Embryonic facial prominence (tissue), 1 donor: ENCODE measurements around the gene GPR132.

Experiments used
- DNase-seq: peaks from one replicate; pipeline ENCODE4 v3.0.0-alpha.2; 2016; ENCODE audit errors: extremely low spot score

GPR132 gene

GRCh38 chr14:105061428-105062047, 3.7 kb downstream of the GPR132 start:
- no peak for DNase-seq

DNA sequence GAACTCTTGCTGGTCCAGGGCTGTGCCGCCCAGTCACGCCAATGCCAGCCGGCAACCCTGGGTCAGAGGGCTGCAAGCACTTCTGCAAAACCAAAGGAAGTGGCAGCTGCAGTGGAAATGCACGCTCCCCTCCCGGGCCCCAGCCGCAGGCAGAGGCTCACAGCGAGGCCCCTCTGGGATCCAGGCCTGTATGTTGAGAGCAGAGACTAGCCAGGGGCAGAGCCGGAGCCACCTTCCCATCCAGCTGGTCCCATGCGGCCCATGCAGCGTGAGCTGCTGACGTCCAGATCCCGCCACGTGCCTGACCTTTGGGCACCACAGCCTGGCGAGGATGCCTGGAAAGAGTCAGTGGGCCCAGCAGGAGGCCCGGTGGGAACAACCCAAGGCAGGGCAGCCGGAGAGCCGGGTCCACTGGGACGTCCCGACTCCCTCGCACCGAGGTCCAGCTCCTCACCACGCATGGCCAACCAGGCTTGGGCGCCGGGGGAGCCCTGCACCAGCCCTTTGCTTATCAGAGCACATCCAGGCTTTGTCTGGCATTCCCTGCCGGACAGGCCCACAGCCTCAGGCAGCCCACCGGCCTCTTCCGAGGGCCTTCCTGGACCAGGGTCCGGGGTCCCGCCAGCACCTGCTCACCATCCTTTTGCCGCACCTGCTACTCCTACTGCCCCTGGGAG, 4.3 kb downstream of the GPR132 start:
- no peak for DNase-seq

GRCh38 chr14:105059925-105060565, 5.2 kb downstream of the GPR132 start:
- DNase-seq: no peak

GRCh38 chr14:105059035-105059924, 6.0 kb downstream of the GPR132 start:
- DNase-seq: no peak

DNA sequence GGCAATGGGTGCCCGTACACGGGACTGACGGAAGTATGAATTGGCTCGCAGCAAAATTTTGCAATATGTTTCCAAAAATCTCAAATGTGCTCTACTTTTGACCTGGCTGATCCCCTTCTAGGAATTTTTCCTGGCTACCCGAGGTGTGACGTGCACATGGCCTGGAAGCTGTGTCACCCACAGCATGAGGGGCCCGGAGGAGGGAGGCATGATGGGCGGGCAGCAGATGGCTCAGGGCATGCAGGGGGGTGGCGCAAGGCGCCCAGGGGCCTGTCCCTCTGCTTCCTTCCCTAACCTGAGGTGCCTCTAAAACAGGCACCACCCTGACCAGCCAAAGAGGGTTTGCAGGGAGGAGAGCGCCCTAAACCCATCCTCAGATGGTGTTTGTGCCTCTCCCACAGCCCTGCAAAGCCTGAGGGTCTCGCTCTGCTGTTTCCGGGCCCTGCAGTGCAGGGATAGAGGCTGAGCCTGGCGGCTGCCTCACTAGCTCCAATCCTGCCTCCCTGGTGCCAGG, 6.7 kb downstream of the GPR132 start:
- DNase-seq: no peak

GRCh38 chr14:105056303-105056831, 8.9 kb downstream of the GPR132 start:
- no peak for DNase-seq

GRCh38 chr14:105055736-105056302, 9.4 kb downstream of the GPR132 start:
- no peak for DNase-seq

DNA sequence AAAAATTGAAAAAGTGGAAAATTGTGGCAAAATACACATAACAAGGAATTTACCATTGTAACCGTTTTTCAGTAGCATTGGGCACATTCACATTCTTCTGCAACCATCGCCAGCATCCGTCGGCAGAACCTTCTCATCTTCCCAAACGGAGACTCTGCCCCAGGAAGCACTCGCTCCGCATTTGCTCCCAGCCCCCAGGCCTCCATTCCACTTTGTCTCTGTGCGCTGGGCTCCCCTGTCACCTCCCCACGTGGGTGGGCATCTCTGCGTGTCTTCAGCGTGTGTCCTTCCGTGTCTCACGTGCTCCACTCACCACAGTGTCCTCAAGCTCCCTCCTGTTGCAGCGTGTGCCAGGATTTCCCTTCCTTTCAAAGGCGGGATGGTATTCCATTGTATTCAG, 9.9 kb downstream of the GPR132 start:
- no peak for DNase-seq

DNA sequence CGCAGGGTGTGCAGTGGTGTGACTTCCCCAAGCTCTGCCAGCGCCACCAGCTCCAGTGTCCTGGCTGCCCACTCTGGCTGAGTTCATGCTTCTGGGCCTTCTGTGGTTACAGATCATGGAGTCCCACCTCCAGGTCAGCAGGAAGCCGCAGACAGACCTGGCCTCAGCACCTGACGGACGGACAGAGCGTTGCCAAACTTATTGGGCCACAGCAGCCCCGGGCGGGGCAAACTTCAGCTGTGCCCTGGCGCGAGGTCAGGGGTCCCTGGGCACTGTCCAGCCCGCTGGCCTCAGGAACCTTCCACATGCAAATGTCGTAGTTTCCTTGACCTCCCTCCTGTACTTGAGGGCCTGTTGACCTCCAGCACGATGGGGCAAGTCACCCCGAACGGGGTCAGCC, 11.2 kb downstream of the GPR132 start:
- DNase-seq: no peak

- DNase-seq: no peak
These were observed 11.8 kb downstream of the GPR132 start for GRCh38 chr14:105053421-105053820.

DNA sequence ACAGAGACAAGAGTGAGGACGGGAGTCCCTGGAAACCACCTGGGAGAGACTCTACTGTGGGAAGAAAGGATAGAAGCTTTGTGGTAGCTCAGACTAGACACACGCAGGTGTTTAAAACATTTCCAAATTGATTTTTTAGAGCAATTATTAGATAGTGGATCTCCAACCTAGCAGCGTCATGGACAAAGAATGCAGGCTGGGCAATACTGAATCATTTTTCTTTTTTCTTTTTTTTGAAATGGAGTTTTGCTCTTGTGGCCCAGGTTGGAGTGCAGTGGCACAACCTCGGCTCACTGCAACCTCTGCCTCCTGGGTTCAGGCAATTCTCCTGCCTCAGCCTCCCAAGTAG, 13.1 kb downstream of the GPR132 start:
- no peak for DNase-seq

- DNase-seq: no peak
These were observed 13.8 kb downstream of the GPR132 start for GRCh38 chr14:105051182-105052109.

GRCh38 chr14:105050551-105050897, 14.7 kb downstream of the GPR132 start:
- DNase-seq: no peak

GRCh38 chr14:105049753-105050550, 15.3 kb downstream of the GPR132 start:
- no peak for DNase-seq

DNA sequence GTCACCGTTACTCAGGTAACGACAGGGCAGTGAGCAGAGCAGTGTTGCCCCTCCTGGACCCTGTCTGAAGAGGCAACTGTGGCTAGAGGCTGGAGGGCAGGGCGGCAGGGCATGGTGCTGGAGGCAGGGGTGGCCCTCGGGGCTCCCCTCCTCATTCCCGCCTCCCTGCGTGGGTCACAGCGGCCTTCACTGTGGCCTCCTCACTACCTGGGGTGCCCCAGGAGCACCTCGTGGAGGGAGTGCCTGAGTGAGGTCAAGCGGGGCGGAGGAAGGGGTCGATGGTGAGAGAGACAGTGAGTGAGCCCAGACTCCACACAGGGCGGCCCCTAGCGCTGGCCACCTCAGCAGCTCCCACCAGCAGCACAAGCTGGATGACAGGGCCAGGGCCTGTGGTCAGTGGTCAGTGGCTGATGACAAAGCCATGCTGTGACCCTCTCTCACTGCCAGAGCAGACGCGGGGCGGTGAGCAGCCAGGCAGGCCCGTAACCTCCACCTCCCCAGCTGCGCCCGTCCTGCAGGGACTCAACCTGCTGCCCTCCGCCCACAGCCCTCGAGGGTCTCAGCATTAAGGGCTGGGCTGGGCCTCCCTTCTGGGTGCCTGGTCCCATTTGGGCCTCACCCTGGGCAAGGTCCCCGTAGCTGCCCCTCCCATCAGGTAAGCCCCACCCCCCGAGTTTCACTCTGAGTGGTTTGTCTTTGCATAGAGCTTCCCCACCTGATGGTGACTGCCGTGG, 17.8 kb downstream of the GPR132 start:
- no peak for DNase-seq

- no peak for DNase-seq
These were observed 18.3 kb downstream of the GPR132 start for GRCh38 chr14:105046891-105047282.

- DNase-seq: peak; percentile 53
These were observed 19.4 kb downstream of the GPR132 start for GRCh38 chr14:105045710-105046326.

- DNase-seq: no peak
These were observed 21.6 kb downstream of the GPR132 start for GRCh38 chr14:105043641-105044040.
